GM12891 (cell line): ENCODE measurements around the gene PTPN7. TPM values are rescaled to one million over a fixed set of nuclear protein-coding genes. Genes with fewer than 3 reads are reported as not detected.

Source experiments
- DNase-seq: peaks from one replicate; pipeline ENCODE4 v3.0.0; 2011; ENCODE audit warnings: low spot score; ENCODE audit not compliant: insufficient read length
- FAIRE-seq: peaks from 2 replicates; lab custom pipeline; 2011; peaks lifted over from hg19 to GRCh38; lab: Jason Lieb, UNC
- PAX5 ChIP-seq: IDR thresholded peaks from 2 replicates; pipeline ENCODE4 v1.6.1; 2011; ENCODE audit warnings: low read length, moderate library complexity, mild to moderate bottlenecking; ENCODE audit not compliant: insufficient read depth, severe bottlenecking
- POLR2A ChIP-seq: IDR thresholded peaks from 2 replicates; pipeline ENCODE4 v1.6.1; 2011; ENCODE audit warnings: low read depth, low read length, control low read depth
- POLR2AphosphoS5 ChIP-seq: IDR thresholded peaks from 2 replicates; pipeline ENCODE4 v1.6.1; 2011; ENCODE audit warnings: low read depth, low read length, control low read depth
- POU2F2 ChIP-seq: IDR thresholded peaks from 2 replicates; pipeline ENCODE4 v1.6.1; 2011; ENCODE audit warnings: low read depth, mild to moderate bottlenecking, control low read depth, low read length, moderate library complexity
- SPI1 ChIP-seq: IDR thresholded peaks from 2 replicates; pipeline ENCODE4 v1.6.1; 2011; ENCODE audit warnings: low read depth, low read length, control low read depth
- TAF1 ChIP-seq: IDR thresholded peaks from 2 replicates; pipeline ENCODE4 v1.6.1; 2011; ENCODE audit warnings: low read depth, low read length, control low read depth
- polyA plus RNA-seq: library from polyadenylated mRNA; unstranded; fragments of >200 nt; gene quantifications from one replicate; pipeline ENCODE4 v1.2.1, GENCODE V29; 2012; ENCODE audit warnings: low read depth, missing spikeins, inconsistent platforms; ENCODE audit not compliant: missing spikeins

PTPN7 gene
- polyA plus RNA-seq: 56.6 TPM

DNA sequence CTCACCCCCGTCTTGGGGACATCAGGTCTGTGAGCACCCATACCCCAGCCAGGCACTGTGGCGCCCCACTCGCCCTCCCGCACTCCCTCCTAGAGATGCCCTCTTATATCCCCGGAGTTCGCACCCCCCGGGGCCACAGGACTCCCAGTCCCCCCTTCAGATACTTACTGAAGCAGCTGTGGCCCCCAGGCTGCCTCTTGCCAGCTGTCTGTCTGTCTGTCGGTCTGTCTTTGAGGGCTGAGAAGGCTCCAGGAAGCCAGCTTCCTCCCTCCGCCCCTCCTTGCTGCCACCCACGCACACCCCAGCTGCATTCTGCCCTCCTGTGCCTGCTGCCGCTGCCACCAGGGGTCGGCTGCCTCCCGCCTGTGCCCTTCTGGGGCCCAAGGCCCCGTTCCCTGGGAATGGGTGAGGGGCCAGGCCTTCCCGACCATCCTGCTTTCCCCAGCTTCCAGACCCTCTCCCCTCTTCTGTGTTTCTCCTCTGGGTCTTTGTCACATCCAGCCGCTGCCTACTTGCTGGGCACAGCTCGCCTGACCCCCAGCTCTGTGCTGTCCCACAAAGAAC, at the start of gene PTPN7:
PTPN7 (minus strand) TSS at position 226 of the 564 bp plus-strand sequence. CDS start 1,200 bp downstream, outside the sequence.
- FAIRE-seq: peak; percentile 74
- TF ChIP-seq TAF1 (peak; percentile 17; the same call in 1 of the 2 replicates), POLR2AphosphoS5 (peak; percentile 47), SPI1 (peak; percentile 46; the same call in 1 of the 2 replicates), POLR2A (no peak; the same call in none of the 2 replicates), PAX5 (no peak), POU2F2 (no peak)
- peak; percentile 54 for DNase-seq

DNA sequence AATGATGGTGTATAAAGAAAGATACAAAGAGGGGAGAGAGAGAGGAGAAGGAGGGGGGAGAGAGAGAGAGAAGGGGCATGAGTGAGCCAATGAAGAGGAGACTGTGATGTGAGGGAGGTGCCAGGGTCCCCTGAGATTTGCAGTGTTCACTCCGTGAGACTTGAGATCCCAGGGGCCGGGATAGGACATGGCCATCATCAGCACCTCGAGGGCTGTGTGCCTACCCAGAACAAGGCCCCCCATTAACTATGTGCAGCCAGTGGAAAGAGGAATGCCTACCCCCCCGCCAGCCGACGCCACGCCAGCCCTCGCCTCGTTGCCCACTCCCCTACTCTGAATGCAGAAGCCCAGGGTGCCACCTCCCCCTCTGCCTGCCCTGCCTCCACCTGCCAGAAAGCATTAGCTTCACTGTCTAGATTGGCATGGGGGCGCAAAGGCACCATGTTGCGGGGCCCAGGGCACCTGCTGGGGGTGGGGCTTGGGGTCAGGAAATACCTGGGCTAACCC, 48.0 kb upstream of the PTPN7 start:
- TF ChIP-seq POLR2AphosphoS5 (no peak), SPI1 (no peak), POLR2A (no peak), POU2F2 (no peak), PAX5 (no peak), TAF1 (no peak)
- DNase-seq (no peak), FAIRE-seq (no peak)

DNA sequence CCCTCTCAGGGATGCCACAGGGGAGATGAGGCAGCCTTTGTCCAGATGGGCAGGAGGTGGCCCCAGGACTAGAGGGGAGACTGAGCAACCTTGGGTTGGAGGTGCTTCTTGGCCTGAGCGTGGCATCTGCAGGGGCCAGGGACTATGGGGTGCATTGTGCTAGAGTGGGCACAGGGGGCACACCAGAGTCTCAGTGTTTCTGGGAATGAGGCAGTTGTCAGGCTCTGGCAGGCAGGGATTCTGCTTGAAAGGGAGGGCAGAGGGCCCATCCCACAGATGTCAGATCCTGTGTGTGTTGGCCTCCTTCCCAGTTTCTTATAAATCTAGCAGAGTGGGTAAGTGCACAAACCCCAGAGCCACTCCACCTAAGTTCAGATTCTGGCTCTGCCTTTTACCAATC, 46.9 kb upstream of the PTPN7 start:
- no peak for DNase-seq
- TF ChIP-seq PAX5: no peak
- TF ChIP-seq SPI1: no peak
- TF ChIP-seq TAF1: no peak
- no peak for TF ChIP-seq POLR2AphosphoS5
- no peak for TF ChIP-seq POLR2A
- no peak for TF ChIP-seq POU2F2
- no peak for FAIRE-seq

DNA sequence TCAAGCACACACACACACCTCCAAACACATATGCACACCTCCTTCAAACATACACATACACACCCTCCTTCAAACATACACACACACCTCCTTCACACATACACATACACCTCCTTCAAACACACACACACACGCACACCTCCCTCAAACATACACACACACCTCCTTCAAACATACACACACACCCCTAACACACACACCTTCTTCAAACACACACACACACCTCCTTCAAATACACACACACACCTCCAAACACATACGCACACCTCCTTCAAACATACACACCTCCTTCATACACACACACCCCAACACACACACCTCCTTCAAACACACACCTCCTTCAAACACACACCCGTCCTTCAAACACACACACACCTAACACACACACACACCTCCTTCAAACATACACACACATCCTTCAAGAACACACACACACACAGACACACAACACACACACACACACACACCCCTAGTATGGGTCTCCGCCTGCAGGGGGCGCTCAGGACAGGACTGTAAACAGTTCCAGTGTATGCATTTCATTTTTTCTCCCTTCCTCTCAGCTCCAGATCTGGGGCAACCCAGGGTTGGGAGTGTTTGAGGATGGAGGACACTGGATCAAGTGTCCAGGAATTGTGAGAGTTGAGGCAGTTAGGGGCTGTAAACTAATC, 45.3 kb upstream of the PTPN7 start:
- FAIRE-seq: no peak
- no peak for DNase-seq
- TF ChIP-seq SPI1: no peak
- TF ChIP-seq POLR2AphosphoS5: no peak
- TF ChIP-seq POU2F2: no peak
- TF ChIP-seq POLR2A: no peak
- no peak for TF ChIP-seq PAX5
- no peak for TF ChIP-seq TAF1

DNA sequence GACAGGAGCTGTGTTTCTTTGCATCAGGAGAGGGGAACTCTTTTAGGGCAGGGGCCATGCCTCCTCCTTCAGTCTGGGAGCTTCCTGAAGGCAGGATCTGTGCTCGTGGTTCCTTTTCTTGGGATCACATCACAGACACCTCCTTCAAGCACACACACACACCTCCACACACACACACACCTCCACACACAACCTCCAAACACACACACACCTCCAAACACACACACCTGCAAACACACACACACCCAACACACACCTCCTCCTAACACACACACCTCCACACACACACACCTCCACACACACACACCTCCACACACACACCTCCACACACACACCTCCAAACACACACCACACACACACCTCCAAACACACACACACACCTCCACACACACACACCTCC, 43.7 kb upstream of the PTPN7 start:
- DNase-seq (no peak), FAIRE-seq (no peak)
- TF ChIP-seq POU2F2: no peak
- no peak for TF ChIP-seq TAF1
- no peak for TF ChIP-seq SPI1
- no peak for TF ChIP-seq PAX5
- TF ChIP-seq POLR2A: no peak
- no peak for TF ChIP-seq POLR2AphosphoS5

DNA sequence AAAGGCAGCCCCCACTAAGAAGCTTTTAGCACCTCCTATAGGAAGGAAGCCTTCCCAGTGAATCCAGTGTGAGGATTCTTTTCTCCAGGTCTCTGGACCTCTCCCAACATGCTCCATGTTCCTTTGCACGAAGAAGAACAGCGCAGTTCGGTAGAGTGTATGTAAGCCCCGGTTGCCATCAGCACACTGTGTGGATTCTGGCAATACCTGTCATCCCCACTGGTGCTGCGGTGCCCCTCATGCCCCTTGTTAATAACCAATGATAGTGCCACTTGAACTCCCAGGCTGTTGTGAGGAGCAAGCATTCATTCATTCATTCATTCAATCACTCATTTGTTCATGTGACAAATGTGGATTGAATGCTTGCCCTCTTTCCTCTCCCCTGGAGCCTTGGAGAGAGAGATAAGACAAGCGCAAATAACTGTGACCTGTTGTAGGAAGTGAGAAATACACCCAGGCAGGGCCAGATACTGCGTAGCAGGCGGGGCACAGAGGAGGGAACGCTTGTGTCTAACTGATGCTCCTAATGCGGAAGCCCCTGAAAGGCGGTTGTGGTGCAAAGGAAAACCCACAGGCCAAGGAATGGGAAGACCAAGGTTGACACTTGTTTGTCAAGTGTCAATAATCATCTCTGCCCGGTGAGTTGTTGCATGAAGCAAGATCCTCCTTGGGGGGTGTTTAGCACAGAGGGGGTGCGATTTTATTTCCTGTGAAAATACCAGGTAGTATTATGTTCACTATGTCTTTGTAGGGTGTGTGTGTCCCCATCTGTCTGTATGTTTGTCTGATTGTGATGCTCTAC, 43.0 kb upstream of the PTPN7 start:
- DNase-seq: peak; percentile 48
- no peak for TF ChIP-seq POLR2AphosphoS5
- TF ChIP-seq TAF1: no peak
- peak; percentile 61 for TF ChIP-seq SPI1
- FAIRE-seq: no peak

DNA sequence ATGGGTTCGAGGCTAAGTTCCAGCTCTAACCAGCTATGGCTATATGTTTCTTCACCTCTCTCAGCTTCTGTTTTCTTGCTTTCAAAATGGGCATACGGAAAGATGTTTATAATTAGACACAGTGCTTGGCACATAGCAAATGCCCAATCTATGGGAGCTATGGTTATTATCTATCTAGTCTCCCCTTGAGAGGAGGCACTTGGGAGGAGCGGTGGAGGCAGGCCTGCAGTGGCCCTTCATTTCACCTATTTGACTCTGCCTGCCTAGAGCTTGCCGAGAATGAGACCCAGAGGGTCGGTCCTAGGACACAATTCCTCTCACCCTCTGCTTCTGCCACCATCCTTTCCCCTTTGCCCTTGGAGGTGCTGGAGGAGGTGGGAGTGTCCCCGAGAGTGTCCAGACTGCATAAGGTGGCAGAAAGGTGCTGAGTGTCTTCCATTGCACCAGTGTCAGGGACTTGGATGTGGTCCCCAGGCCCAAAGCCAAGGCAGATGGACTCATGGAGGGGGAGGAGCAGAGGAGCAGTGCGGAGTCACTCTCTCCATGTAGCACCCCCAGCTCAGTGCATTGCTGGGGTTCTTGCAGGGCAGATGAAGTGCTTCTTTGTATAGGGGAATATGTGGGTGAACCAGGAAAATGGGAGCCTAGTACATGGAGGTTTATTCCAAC, 42.2 kb upstream of the PTPN7 start:
- no peak for DNase-seq
- no peak for TF ChIP-seq TAF1
- TF ChIP-seq PAX5: no peak
- no peak for TF ChIP-seq POU2F2
- TF ChIP-seq POLR2A: no peak
- TF ChIP-seq POLR2AphosphoS5: no peak
- no peak for TF ChIP-seq SPI1
- no peak for FAIRE-seq

DNA sequence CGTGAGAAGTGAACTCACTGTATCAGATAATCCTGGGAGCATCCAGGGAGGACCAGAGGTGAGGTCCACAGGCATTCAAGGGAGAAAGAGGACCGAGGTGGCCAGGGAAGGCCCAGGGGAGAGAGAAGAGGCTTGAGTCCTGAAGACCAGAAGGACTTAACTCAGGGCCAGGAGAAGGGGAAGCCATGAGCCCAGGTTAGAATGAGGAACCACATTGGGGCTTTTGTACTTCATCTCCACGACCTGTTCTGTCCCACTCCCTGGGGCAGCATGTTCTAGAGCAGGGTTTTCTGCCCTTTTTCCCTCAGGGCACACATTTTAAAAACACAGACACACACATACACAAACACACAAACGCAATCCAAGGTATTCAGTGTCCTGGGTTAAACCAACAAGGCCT, 41.6 kb upstream of the PTPN7 start:
- FAIRE-seq (no peak), DNase-seq (no peak)
- TF ChIP-seq SPI1: no peak

DNA sequence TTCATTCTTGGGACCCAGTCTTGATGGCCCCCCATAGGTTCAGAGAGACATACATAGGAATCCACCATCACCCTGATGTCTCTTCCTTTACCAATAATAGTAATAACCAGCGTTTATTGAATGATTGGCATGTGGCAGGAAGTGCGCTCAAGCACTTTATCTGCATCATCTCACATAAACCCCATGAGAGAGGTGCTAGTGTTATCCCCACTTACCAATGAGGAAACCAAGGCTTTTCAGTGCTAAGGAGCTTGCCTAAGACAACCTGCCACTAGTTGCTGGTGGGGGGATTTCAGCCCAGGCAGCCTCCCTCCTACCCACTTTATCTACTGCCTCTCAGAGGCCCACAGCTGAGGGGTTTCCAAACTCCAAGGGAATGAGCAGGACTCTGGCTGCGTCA, 40.9 kb upstream of the PTPN7 start:
- no peak for FAIRE-seq
- TF ChIP-seq TAF1 (no peak), POLR2AphosphoS5 (no peak), SPI1 (no peak), PAX5 (no peak)
- no peak for DNase-seq
